ENCODE results near the gene TMEM169.

The TMEM169 gene

GRCh38 chr2:216081487-216082116 lies at the start of gene TMEM169, which contains the start of gene PECR:
TMEM169 (plus strand) TSS chr2:216081919; CDS start chr2:216095964, 14,045 bp downstream.
PECR (minus strand) TSS chr2:216081809; CDS start chr2:216081741, 68 bp downstream.
- DNase-seq (peak; percentile 81), ATAC-seq (peak; percentile 92)

- no peak for DNase-seq
- peak; percentile 83 for ATAC-seq
Measured at GRCh38 chr2:216031960-216032689, 49.6 kb upstream of the TMEM169 start.

GRCh38 chr2:216033403-216033802 lies 48.3 kb upstream of the TMEM169 start:
- DNase-seq (no peak), ATAC-seq (no peak)

- DNase-seq: peak; percentile 86
- no peak for ATAC-seq
Measured at GRCh38 chr2:216034065-216034464, 47.7 kb upstream of the TMEM169 start.

GRCh38 chr2:216039918-216040317 lies 41.8 kb upstream of the TMEM169 start:
- no peak for DNase-seq
- no peak for ATAC-seq

GRCh38 chr2:216041438-216041837 lies 40.3 kb upstream of the TMEM169 start:
- DNase-seq (no peak), ATAC-seq (no peak)

GRCh38 chr2:216043949-216044348 lies 37.8 kb upstream of the TMEM169 start:
- DNase-seq: no peak
- ATAC-seq: no peak

- ATAC-seq: peak; percentile 32
- DNase-seq: no peak
Measured at GRCh38 chr2:216044883-216045486, 36.7 kb upstream of the TMEM169 start.

- DNase-seq (no peak), ATAC-seq (no peak)
Measured at GRCh38 chr2:216047397-216047796, 34.3 kb upstream of the TMEM169 start.

- no peak for ATAC-seq
- no peak for DNase-seq
Measured at GRCh38 chr2:216049452-216049851, 32.3 kb upstream of the TMEM169 start.

GRCh38 chr2:216051350-216051749 lies 30.4 kb upstream of the TMEM169 start:
- ATAC-seq: no peak
- DNase-seq: no peak

- DNase-seq (no peak), ATAC-seq (no peak)
Measured at GRCh38 chr2:216052420-216052819, 29.3 kb upstream of the TMEM169 start.

- ATAC-seq: no peak
- no peak for DNase-seq
Measured at GRCh38 chr2:216055680-216056079, 26.0 kb upstream of the TMEM169 start.

- DNase-seq: no peak
- ATAC-seq: no peak
Measured at GRCh38 chr2:216056739-216057138, 25.0 kb upstream of the TMEM169 start.

- DNase-seq: peak; percentile 61
- ATAC-seq: peak; percentile 96
Measured at GRCh38 chr2:216057688-216058193, 24.0 kb upstream of the TMEM169 start.

GRCh38 chr2:216059233-216059834 lies 22.4 kb upstream of the TMEM169 start:
- ATAC-seq (no peak), DNase-seq (no peak)

- ATAC-seq (no peak), DNase-seq (no peak)
Measured at GRCh38 chr2:216064014-216064630, 17.6 kb upstream of the TMEM169 start.

GRCh38 chr2:216064665-216065064 lies 17.1 kb upstream of the TMEM169 start:
- ATAC-seq (no peak), DNase-seq (no peak)

- ATAC-seq (no peak), DNase-seq (no peak)
Measured at GRCh38 chr2:216066230-216066629, 15.5 kb upstream of the TMEM169 start.

GRCh38 chr2:216069028-216069427 lies 12.7 kb upstream of the TMEM169 start:
- ATAC-seq: no peak
- no peak for DNase-seq

GRCh38 chr2:216070195-216070594 lies 11.5 kb upstream of the TMEM169 start:
- ATAC-seq: no peak
- DNase-seq: no peak
